NCI-H82 treated with DMSO at 0.1 percent for 48 hours (cell line): ENCODE measurements around the gene MRPS27.

ENCODE experiments used
- DNase-seq: peaks from one replicate; lab custom pipeline; 2025; ENCODE audit not compliant: unreplicated experiment; lab: John Stamatoyannopoulos, UW

The MRPS27 gene

GRCh38 chr5:72319976-72320752 is at the start of gene MRPS27, which contains the start of gene PTCD2:
TSS of gene MRPS27 (minus strand) at chr5:72320240. CDS start at chr5:72320221, 19 bp downstream.
TSS of gene PTCD2 (plus strand) at chr5:72320373. CDS start at chr5:72320383, 10 bp downstream.
- DNase-seq: peak; percentile 85

GRCh38 chr5:72369711-72370110 is 49.7 kb upstream of the MRPS27 start:
- DNase-seq: no peak

- DNase-seq: no peak
These were observed 49.3 kb upstream of the MRPS27 start for GRCh38 chr5:72369301-72369700.

- no peak for DNase-seq
These were observed 48.2 kb upstream of the MRPS27 start for GRCh38 chr5:72368271-72368670.

- peak; percentile 67 for DNase-seq
These were observed 46.4 kb upstream of the MRPS27 start for GRCh38 chr5:72366324-72366976.

GRCh38 chr5:72364951-72365350 is 44.9 kb upstream of the MRPS27 start:
- no peak for DNase-seq

GRCh38 chr5:72364171-72364570 is 44.1 kb upstream of the MRPS27 start:
- DNase-seq: no peak

- no peak for DNase-seq
These were observed 43.2 kb upstream of the MRPS27 start for GRCh38 chr5:72363166-72363802.

- DNase-seq: no peak
These were observed 39.8 kb upstream of the MRPS27 start for GRCh38 chr5:72359886-72360285.

GRCh38 chr5:72358925-72359324 is 38.9 kb upstream of the MRPS27 start:
- DNase-seq: no peak

- no peak for DNase-seq
These were observed 36.3 kb upstream of the MRPS27 start for GRCh38 chr5:72356361-72356760.

GRCh38 chr5:72355706-72356299 is 35.8 kb upstream of the MRPS27 start:
- peak; percentile 49 for DNase-seq

- no peak for DNase-seq
These were observed 33.0 kb upstream of the MRPS27 start for GRCh38 chr5:72353046-72353445.

- no peak for DNase-seq
These were observed 32.6 kb upstream of the MRPS27 start for GRCh38 chr5:72352616-72353015.

GRCh38 chr5:72351376-72351775 is 31.3 kb upstream of the MRPS27 start:
- DNase-seq: no peak

GRCh38 chr5:72347801-72348308 is 27.8 kb upstream of the MRPS27 start:
- no peak for DNase-seq

GRCh38 chr5:72346398-72346797 is 26.4 kb upstream of the MRPS27 start:
- no peak for DNase-seq

- DNase-seq: no peak
These were observed 18.7 kb upstream of the MRPS27 start for GRCh38 chr5:72338689-72339209.

GRCh38 chr5:72337159-72337558 is 17.1 kb upstream of the MRPS27 start:
- DNase-seq: no peak

GRCh38 chr5:72330712-72331111 is 10.7 kb upstream of the MRPS27 start:
- no peak for DNase-seq

- DNase-seq: no peak
These were observed 8.1 kb upstream of the MRPS27 start for GRCh38 chr5:72328172-72328571.
